Measurements from ENCODE around the gene CEACAM16.

- no peak for TF ChIP-seq CTCF (IDR thresholded peaks at IDR 0.05)
- TF ChIP-seq POLR2A (IDR thresholded peaks at IDR 0.05) = no peak
Observed at GRCh38 chr19:44720945-44721344, 22.0 kb downstream of the CEACAM16 start.
